Measurements from ENCODE around the gene SIPA1L3. TPM values are rescaled to one million over a fixed set of nuclear protein-coding genes. Genes with fewer than 3 reads are reported as not detected.

SIPA1L3 gene
- total RNA-seq, 2 donors from 2014 or later = 42.8 to 48.2 TPM

DNA sequence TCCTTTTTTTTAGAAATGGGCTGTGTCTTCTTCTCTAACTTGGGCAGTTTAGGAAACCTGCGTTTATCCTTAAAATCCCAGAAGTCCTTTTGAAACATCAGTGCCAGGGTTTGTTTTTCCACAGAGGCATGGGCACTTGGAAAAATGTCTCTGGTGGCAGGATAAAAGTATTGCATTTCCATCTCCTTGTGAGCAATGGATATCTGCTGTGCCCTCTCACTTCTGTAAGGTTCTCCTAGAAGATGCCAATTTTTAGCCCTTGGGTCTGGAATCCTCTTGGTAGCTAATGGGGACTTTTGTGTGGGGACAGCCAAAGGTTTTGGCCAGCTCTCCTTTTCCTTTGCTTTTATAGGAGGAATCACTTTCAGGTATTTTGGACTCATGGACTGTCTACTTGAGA is 21.6 kb upstream of the SIPA1L3 start:
- Histone ChIP-seq H3K27me3 (ENCODE audit: control insufficient read depth, insufficient read depth, low read length, poor library complexity, severe bottlenecking) (peaks cover 34% of the 10 kb centered on the region), H3K4me3 (ENCODE audit: low read length) (no peak overlapping the region), H3K9ac (ENCODE audit: extremely low read depth, low read length, poor library complexity, severe bottlenecking) (no peak overlapping the region), H3K27ac (ENCODE audit: low read depth, low read length) (no peak overlapping the region), H3K4me1 (ENCODE audit: control insufficient read depth, insufficient read depth, low read length) (no peaks in the 10 kb centered on the region), H3K36me3 (ENCODE audit: control insufficient read depth, insufficient read depth, low read length) (no peaks in the 10 kb centered on the region), H3K9me3 (ENCODE audit: control insufficient read depth, low read length) (peaks cover 8% of the 10 kb centered on the region)
- Mint-ChIP-seq H3K4me1 (no peaks in the 10 kb centered on the region), H3K36me3 (ENCODE audit: low read depth) (no peaks in the 10 kb centered on the region), H3K27me3 (ENCODE audit: insufficient read depth) (peaks cover 10% of the 10 kb centered on the region), H3K9me3 (peaks cover 27% of the 10 kb centered on the region), H3K4me3 (no peak overlapping the region), H3K27ac (no peak overlapping the region)
- TF ChIP-seq CTCF (conservative IDR thresholded peaks at IDR 0.05) = peak; percentile 11
- WGBS, 2 experiments (ENCODE audit: insufficient coverage in 1 of 2, insufficient read length in 1 of 2) = 70 to 88% methylated on average over 1 of the region's 1 CpG
- no peak for DNase-seq

DNA sequence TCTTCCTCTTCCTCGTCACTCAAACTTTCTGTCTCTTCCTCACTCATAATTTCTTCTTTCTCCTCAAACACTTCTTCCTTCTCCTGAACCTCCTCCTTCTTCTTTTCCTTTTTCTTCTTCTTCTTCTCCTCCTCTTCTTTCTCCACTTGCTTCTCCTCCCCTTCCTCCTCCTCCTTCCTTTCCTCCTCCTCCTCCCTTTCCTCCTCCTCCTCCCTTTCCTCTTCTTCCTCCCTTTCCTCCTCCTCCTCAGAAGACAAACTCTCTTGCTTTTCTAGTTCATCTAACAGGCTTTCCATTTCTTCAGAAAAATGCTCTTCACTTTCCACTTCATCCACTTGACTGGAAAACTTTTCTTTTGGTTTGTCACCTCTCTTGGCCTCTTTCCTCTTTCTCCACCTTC is 20.4 kb upstream of the SIPA1L3 start:
- Histone ChIP-seq H3K36me3 (ENCODE audit: control insufficient read depth, insufficient read depth, low read length) (no peaks in the 10 kb centered on the region), H3K9me3 (ENCODE audit: control insufficient read depth, low read length) (peaks cover 5% of the 10 kb centered on the region), H3K4me1 (ENCODE audit: control insufficient read depth, insufficient read depth, low read length) (no peaks in the 10 kb centered on the region), H3K27ac (ENCODE audit: low read depth, low read length) (no peak overlapping the region), H3K4me3 (ENCODE audit: low read length) (no peak overlapping the region), H3K27me3 (ENCODE audit: control insufficient read depth, insufficient read depth, low read length, poor library complexity, severe bottlenecking) (peaks cover 34% of the 10 kb centered on the region), H3K9ac (ENCODE audit: extremely low read depth, low read length, poor library complexity, severe bottlenecking) (no peak overlapping the region)
- H3K9me3 Mint-ChIP-seq = peaks cover 24% of the 10 kb centered on the region
- no peaks in the 10 kb centered on the region for H3K4me1 Mint-ChIP-seq
- H3K4me3 Mint-ChIP-seq = no peak overlapping the region
- H3K27me3 Mint-ChIP-seq (ENCODE audit: insufficient read depth) = peaks cover 10% of the 10 kb centered on the region
- no peaks in the 10 kb centered on the region for H3K36me3 Mint-ChIP-seq (ENCODE audit: low read depth)
- WGBS, 2 experiments (ENCODE audit: insufficient coverage in 1 of 2, insufficient read length in 1 of 2) = 88 to 93% methylated on average over 1 of the region's 1 CpG
- no peak for TF ChIP-seq CTCF (conservative IDR thresholded peaks at IDR 0.05)
- DNase-seq = no peak
- H3K27ac Mint-ChIP-seq = no peak overlapping the region

- 89 to 98% methylated on average over 10 to 11 of the region's 11 CpGs for whole genome bisulfite sequencing, 2 experiments (ENCODE audit: insufficient coverage in 1 of 2, insufficient read length in 1 of 2)
- H3K27me3 Mint-ChIP-seq (ENCODE audit: insufficient read depth) = peaks cover 18% of the 10 kb centered on the region
- H3K4me1 Mint-ChIP-seq = no peaks in the 10 kb centered on the region
- Histone ChIP-seq H3K36me3 (ENCODE audit: control insufficient read depth, insufficient read depth, low read length) (no peaks in the 10 kb centered on the region), H3K27me3 (ENCODE audit: control insufficient read depth, insufficient read depth, low read length, poor library complexity, severe bottlenecking) (peaks cover 4% of the 10 kb centered on the region), H3K9ac (ENCODE audit: extremely low read depth, low read length, poor library complexity, severe bottlenecking) (no peak overlapping the region), H3K4me3 (ENCODE audit: low read length) (no peak overlapping the region), H3K9me3 (ENCODE audit: control insufficient read depth, low read length) (no peaks in the 10 kb centered on the region), H3K4me1 (ENCODE audit: control insufficient read depth, insufficient read depth, low read length) (no peaks in the 10 kb centered on the region), H3K27ac (ENCODE audit: low read depth, low read length) (no peak overlapping the region)
- no peak overlapping the region for H3K27ac Mint-ChIP-seq
- H3K9me3 Mint-ChIP-seq = no peaks in the 10 kb centered on the region
- TF ChIP-seq CTCF (conservative IDR thresholded peaks at IDR 0.05) = no peak
- DNase-seq = no peak
- H3K4me3 Mint-ChIP-seq = no peak overlapping the region
- no peaks in the 10 kb centered on the region for H3K36me3 Mint-ChIP-seq (ENCODE audit: low read depth)
Observed at GRCh38 chr19:37893845-37894575, 13.0 kb upstream of the SIPA1L3 start.
